AG04450 (cell line): Measurements from ENCODE around the gene BCL2L1. TPM values are rescaled to one million over a fixed set of nuclear protein-coding genes. Genes with fewer than 3 reads are reported as not detected.

Experiments
- CTCF ChIA-PET: fragments of 300-600, 350-600 bp; formaldehyde crosslinking; extraction: SDS; loops from one replicate; lab custom pipeline; 2022; ENCODE audit warnings: antibody characterized with exemption, inconsistent platforms; lab: Charles Lee
- POLR2A ChIA-PET: fragments of 350-600 bp; formaldehyde crosslinking; extraction: SDS; loops from one replicate; lab custom pipeline; 2021; ENCODE audit warnings: antibody characterized with exemption, inconsistent platforms; lab: Yijun Ruan, JAX
- DNase-seq: peaks from one replicate; pipeline ENCODE4 v3.0.0-alpha.2; 2011; ENCODE audit warnings: low read depth, low spot score
- H3K27ac ChIP-seq: one replicate; pipeline ENCODE4 v1.5.1; 2012; ENCODE audit warnings: low read depth, low read length, control low read depth
- H3K27me3 ChIP-seq: one replicate; pipeline ENCODE4 v1.6.0; 2012; ENCODE audit warnings: low read length; ENCODE audit not compliant: control insufficient read depth, insufficient read depth
- H3K4me3 ChIP-seq: 2 replicates; pipeline ENCODE4 v1.5.1; 2011; ENCODE audit warnings: mild to moderate bottlenecking, low read depth, low read length, control low read depth
- H3K9me3 ChIP-seq: 2 replicates; pipeline ENCODE4 v1.5.1; 2012; ENCODE audit warnings: low read length; ENCODE audit not compliant: control insufficient read depth, insufficient read depth
- polyA plus RNA-seq: library from polyadenylated mRNA; depleted of rRNA; stranded (reverse); fragments of >200 nt; gene quantifications from 2 replicates; pipeline ENCODE4 v1.2.3, GENCODE V29; 2011
- TF ChIP-seq, protein P1 (sequence below): IDR thresholded peaks from 2 replicates; pipeline ENCODE4 v1.5.1; 2011; ENCODE audit warnings: low read depth, low read length, control low read depth, inconsistent platforms

BCL2L1 gene
- polyA plus RNA-seq, 1 experiment: 57.5 TPM

DNA sequence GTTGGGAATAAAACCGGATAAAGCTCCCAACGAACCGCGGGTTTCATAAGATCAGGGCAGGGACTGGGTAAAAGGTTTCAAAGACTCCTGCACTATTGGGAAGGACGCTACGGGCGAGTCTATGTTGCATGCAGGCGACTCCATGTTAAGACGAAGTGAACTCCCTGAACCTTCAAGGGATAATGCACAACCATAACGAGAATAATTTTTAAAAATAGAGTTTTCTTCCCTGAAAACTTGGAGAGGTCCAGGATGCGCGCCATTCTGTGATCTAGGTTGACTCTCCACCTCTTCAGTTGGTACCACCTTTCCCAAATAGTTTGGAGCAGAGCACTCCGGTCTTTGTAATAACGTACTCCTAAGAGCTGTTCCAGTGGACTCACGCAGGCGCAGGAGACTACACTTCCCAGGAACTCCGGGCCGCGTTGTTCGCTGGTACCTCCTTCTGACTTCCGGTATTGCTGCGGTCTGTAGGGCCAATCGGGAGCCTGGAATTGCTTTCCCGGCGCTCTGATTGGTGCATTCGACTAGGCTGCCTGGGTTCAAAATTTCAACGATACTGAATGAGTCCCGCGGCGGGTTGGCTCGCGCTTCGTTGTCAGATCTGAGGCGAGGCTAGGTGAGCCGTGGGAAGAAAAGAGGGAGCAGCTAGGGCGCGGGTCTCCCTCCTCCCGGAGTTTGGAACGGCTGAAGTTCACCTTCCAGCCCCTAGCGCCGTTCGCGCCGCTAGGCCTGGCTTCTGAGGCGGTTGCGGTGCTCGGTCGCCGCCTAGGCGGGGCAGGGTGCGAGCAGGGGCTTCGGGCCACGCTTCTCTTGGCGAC lies 16.3 kb upstream of the BCL2L1 start, which contains the start of gene TPX2:
Gene TPX2, plus strand, starts transcription at position 562 of the 821 bp plus-strand sequence. CDS start 18,187 bp downstream, outside the sequence.
- POLR2A ChIA-PET: interaction anchor here (0.6 to 1.3 kb wide), 5 partner anchors 9 to 81 kb away, joined by 3 to 6 read pairs (median 5); partner anchors contain the start of gene BCL2L1
- Histone ChIP-seq H3K27ac (peak within 1 kb of the TSS; percentile 68), H3K27me3 (no peaks in the 10 kb centered on the region), H3K9me3 (no peaks in the 10 kb centered on the region; the same call in 1 of the 2 replicates), H3K4me3 (peak within 1 kb of the TSS; percentile 97)
- TF ChIP-seq, protein P1, sequence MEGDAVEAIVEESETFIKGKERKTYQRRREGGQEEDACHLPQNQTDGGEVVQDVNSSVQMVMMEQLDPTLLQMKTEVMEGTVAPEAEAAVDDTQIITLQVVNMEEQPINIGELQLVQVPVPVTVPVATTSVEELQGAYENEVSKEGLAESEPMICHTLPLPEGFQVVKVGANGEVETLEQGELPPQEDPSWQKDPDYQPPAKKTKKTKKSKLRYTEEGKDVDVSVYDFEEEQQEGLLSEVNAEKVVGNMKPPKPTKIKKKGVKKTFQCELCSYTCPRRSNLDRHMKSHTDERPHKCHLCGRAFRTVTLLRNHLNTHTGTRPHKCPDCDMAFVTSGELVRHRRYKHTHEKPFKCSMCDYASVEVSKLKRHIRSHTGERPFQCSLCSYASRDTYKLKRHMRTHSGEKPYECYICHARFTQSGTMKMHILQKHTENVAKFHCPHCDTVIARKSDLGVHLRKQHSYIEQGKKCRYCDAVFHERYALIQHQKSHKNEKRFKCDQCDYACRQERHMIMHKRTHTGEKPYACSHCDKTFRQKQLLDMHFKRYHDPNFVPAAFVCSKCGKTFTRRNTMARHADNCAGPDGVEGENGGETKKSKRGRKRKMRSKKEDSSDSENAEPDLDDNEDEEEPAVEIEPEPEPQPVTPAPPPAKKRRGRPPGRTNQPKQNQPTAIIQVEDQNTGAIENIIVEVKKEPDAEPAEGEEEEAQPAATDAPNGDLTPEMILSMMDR: no peak; the same call in 1 of the 2 replicates
- DNase-seq: peak; percentile 86
- CTCF ChIA-PET: interaction anchor here (1.2 to 4.2 kb wide), 3 partner anchors 12 to 77 kb away, joined by 3 to 41 read pairs (median 18); no protein-coding TSS in a partner anchor

DNA sequence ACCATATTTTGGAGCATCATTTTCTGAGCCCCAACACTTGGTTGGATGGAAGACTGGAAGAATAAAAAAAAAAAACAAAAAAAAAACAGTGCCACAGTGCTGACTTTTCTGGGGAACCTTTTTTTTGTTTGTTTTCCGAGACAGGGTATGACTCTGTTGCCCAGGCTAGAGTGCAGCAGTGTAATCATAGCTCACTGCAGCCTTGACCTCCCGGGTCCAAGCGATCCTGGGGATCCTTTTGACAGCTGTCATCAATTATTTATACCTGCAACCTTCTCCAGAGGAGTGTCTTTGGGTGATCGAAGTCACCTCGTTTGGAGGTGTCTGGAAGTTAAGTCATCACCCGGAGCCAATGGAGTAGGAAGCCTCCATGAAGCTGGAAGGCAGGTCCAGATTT lies 8.7 kb upstream of the BCL2L1 start:
- H3K9me3 ChIP-seq: no peaks in the 10 kb centered on the region
- no peaks in the 10 kb centered on the region for H3K27me3 ChIP-seq
- TF ChIP-seq, protein P1: no peak
- POLR2A ChIA-PET: no interaction called here
- DNase-seq: no peak
- CTCF ChIA-PET: interaction anchor here (0.7 to 5.0 kb wide), 3 partner anchors 7 to 514 kb away, joined by 3 to 29 read pairs (median 4); no protein-coding TSS in a partner anchor
- H3K27ac ChIP-seq: no peak overlapping the region
- no peak overlapping the region for H3K4me3 ChIP-seq

DNA sequence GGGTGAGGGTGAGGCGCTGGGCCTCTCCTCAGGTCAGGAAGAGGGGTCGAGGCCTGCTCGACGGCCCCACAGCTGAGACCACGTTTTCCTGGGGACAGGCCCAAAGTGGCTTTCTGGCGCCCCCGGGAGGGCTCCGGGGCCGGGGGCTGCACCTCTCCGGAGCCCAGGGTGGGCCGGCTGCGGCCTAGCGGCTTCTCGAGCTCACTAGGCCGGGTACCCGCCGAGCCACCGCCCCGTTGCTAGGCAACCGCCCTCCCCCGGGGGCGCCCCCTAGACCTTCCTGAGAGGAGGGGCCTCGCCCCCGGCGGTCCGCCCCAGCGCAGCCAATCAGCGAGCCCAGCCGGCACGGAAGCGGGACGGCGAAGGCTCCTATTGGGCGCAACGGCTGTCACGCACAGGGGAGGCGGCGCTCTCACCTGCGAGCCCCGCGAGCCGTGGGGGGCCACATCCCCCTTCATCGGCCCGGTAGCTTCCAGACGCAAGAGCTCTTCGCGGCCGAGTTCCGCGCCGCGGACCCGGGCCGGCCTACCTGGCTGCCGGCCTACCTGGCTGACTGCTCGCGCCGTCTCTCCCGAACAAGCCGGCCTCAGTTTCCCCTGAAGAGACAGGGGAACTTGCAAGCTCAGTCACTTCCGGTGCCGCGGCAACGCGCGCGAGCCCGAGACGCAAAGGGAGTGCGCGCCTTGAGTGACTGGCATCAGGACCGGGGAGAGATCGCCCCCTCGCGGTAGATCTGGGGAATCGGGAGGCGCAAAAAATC lies 831 bp upstream of the BCL2L1 start:
- Histone ChIP-seq H3K4me3 (peak overlapping the region; percentile 84), H3K27ac (peak overlapping the region; percentile 98), H3K9me3 (no peaks in the 10 kb centered on the region; the same call in 1 of the 2 replicates), H3K27me3 (no peaks in the 10 kb centered on the region)
- peak; percentile 96 for DNase-seq
- TF ChIP-seq, protein P1: peak; percentile 93
- CTCF ChIA-PET: interaction anchor here (0.6 to 4.6 kb wide), 65 partner anchors 8 to 171 kb away, joined by 3 to 380 read pairs (median 6); partner anchors contain the start of genes COX4I2, ID1 and TPX2
- POLR2A ChIA-PET: interaction anchor here (0.6 to 3.1 kb wide), 14 partner anchors 10 to 162 kb away, joined by 3 to 60 read pairs (median 5); partner anchors contain the start of gene TPX2

- DNase-seq: no peak
- POLR2A ChIA-PET: interaction anchor here (0.6 to 3.1 kb wide), 11 partner anchors 10 to 162 kb away, joined by 3 to 60 read pairs (median 7); partner anchors contain the start of gene TPX2
- TF ChIP-seq, protein P1: no peak
- Histone ChIP-seq H3K27me3 (no peaks in the 10 kb centered on the region), H3K4me3 (peak overlapping the region; percentile 84), H3K27ac (peak overlapping the region; percentile 98), H3K9me3 (no peaks in the 10 kb centered on the region; the same call in 1 of the 2 replicates)
- CTCF ChIA-PET: interaction anchor here (0.7 to 4.6 kb wide), 48 partner anchors 11 to 171 kb away, joined by 3 to 380 read pairs (median 9); partner anchors contain the start of gene TPX2
Measured at GRCh38 chr20:31723069-31723318, 326 bp upstream of the BCL2L1 start.
